NCI-H2196 (cell line): Measurements from ENCODE around the gene SHMT2.

Experiments
- DNase-seq: peaks from one replicate; lab custom pipeline; 2025; ENCODE audit not compliant: unreplicated experiment; lab: John Stamatoyannopoulos, UW

SHMT2 gene

DNA sequence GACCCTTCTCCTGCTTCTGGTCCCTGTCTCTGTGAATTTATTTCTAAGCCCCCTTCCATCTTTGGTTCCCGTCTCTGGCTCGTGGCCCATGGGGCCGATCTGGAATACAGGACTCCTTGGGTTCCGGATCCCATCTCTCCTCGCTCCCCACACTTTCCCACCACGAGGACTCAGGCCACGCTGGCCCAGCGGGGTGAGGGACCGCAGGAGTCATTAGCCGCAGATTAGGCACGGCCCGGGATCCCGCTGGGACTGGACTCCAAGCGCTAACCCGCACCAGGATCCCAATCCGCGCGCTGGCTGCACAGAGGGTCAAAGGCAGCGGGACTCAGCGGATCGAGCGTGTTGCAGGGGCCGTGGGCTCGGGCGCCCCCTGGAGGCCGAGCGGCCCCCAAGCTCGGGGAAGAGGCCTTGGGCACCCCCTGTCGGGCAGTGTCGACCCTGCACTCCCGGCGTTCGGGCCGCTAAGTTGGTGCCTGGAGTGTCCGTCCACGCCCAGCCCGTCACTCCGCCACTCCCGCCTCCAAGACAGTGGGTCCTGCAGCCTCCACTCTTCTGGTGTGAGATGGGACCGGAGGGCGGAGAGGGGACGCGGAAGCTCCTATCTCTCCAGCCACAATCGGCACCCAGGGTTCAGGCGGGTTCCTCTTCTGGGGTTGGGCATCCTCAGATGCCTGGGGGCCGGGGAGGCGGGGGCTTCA lies 9.5 kb downstream of the SHMT2 start:
- DNase-seq = peak; percentile 93

GRCh38 chr12:57239587-57240065 lies 10.1 kb downstream of the SHMT2 start:
- no peak for DNase-seq

GRCh38 chr12:57240066-57240921 lies 10.8 kb downstream of the SHMT2 start:
- DNase-seq = peak; percentile 77

GRCh38 chr12:57240926-57241401 lies 11.5 kb downstream of the SHMT2 start:
- no peak for DNase-seq

DNA sequence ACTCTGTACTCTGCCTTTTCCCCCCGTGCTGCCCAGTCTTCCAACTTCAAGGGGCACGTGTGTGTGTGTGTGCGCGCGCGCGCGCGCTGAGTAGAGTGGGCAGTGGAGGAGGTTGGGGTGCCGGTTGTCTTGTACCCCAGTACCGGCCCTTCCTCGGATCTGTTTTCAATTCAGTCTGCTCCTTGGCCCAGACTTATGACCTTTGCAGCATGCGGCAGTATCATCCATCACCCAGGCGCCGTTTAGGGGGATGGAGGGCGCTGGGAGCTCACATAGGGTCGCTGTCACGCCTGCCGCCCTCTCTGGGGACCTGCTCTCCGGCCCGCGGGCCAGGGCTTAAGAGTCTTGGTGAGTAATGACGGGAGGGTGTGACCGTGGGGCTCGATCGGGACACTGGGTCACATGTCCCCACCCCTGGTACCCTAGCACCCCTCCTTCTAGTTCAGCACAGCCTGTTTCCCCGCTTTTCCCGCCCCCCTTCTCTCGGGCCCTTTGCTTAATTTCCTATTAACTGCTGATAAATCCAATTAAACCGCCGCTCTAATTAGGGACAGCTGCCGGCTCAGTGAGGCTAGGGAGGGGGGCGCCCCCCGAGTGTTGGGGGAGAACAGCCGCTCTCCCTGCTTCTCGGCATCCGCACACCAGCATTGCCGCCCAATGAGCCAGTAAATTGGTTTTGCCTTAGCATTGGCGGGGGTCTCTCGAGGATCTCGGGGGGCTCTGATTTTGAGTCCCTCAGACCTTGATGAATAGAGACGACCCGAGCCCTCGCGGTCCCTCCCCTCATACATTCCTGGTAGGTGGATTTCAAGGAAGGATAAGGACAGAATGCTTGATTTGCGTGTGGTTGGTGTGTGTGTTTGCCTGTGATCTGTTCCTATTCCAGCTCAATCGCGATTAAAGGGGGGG lies 12.1 kb downstream of the SHMT2 start:
- no peak for DNase-seq

DNA sequence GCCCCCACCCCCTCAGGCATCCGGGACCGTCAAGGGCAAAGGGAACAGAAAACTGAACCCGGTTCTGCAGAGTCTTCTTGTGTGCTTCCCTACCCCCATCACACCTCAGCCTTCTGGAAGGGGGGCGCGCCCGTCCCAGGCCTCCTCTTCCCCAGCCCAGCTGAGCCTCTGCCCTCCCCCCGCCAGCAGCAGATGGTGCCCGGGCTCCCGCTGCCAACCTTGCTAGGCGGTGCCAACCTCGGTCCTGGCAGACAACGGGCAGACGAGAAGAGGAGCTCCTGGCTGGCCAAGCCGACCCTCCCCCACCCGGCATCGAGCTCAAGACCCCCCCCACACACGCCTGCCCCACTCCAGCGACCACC lies 12.8 kb downstream of the SHMT2 start:
- peak; percentile 86 for DNase-seq

GRCh38 chr12:57242691-57243454 lies 13.4 kb downstream of the SHMT2 start:
- DNase-seq = peak; percentile 88

GRCh38 chr12:57243521-57244311 lies 14.2 kb downstream of the SHMT2 start:
- no peak for DNase-seq

DNA sequence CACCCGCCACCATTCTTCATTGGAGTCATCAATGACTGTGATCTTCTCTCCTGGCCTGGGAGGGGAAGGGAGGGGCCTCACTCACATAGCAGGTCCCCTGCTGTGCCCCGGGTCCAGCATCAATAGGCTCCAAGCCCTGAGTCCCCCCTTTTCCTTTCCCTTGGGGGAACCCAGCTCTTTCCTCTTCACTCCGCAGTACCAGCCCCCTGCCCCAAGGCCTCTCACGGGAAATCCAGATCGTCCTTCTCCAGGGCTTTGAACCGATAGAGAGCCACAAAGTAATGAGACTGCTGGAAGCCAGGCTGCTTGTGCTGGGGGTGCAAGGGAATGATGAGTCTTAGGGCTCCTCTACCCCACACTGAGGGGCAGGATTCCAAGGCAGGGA lies 14.8 kb downstream of the SHMT2 start:
- no peak for DNase-seq

GRCh38 chr12:57247041-57247440 lies 17.5 kb downstream of the SHMT2 start:
- no peak for DNase-seq

DNA sequence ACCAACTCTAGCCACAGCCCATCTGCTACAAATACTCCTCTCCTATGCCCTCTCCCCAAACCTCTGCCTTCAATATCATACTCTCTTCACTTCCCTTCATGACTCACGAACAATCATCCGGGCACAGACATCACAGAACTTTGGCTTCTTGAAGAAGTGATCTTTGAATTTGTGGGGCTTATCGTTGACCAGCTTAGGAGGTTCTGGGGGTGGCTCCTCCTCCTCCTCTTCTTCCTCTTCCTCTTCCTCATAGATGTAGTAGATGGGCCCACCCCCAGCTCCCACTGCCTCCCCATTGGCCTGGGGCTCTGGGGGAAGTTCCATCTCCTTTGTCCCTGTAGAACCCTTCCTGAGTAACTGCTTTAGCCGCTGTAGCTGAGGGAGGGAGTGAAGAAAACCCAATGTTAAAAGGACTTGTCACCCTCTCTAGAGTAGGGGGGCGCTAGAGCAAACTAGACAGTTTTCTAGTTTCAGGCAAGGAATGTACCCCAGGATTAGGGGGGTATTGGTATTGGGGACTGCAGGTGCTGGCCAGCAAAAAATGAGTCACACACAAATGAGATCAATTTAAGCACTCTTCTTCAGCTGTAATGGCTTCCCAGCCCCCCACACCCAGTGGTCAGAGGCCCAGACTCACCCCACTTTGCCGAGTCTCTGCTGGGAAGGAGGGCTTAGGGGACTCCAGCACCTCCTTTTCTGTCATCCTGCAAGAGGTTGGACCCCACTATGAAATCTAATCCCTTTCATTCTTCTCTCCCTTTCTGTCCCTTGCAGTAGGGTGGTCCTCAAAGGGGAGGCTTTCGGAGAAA lies 19.6 kb downstream of the SHMT2 start:
- no peak for DNase-seq

- DNase-seq = no peak
Measured at GRCh38 chr12:57250541-57250940, 21.0 kb downstream of the SHMT2 start.

GRCh38 chr12:57250956-57251355 lies 21.4 kb downstream of the SHMT2 start, which contains the start of gene STAC3:
STAC3 (minus strand) TSS chr12:57251187; CDS start chr12:57249636, 1,551 bp downstream.
- DNase-seq = no peak

DNA sequence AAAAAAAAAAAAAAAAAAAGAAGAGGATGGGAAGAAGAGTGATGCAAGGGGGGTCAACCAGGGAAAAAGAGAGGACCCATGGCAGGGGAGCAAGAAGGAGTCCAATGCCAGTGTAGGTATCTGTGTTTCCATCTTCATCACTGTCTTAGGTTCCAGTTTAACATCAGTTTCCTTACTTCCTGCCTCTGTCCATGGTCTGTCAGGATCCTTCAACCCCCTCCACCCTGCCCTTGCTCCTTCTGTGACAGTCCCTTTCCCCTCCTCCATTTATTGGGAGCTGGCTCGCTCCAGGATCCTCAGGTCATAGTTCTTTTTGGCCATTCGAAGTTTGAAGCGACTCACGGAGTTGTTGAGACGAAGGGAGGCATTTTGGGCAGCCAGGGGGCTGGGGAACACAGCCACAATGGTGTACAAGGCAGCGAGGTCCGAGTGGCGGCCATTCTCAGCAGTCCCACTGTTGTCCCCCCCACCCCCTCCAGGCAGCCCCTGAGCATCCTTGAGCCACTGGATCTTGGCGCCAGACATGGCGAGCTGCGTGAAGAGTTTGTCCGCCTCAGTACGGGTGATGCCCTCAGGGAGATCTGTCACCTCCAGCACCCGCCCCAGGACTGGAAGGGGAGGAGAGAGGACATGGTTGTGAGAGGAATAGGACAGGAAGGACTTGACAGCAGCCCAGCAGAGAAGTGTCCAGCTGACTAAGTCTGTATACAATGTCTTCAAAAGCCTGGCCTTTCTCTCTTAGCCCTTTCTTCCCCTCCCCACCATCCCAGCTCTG lies 25.2 kb downstream of the SHMT2 start:
- DNase-seq = no peak

GRCh38 chr12:57255916-57256315 lies 26.4 kb downstream of the SHMT2 start:
- no peak for DNase-seq

DNA sequence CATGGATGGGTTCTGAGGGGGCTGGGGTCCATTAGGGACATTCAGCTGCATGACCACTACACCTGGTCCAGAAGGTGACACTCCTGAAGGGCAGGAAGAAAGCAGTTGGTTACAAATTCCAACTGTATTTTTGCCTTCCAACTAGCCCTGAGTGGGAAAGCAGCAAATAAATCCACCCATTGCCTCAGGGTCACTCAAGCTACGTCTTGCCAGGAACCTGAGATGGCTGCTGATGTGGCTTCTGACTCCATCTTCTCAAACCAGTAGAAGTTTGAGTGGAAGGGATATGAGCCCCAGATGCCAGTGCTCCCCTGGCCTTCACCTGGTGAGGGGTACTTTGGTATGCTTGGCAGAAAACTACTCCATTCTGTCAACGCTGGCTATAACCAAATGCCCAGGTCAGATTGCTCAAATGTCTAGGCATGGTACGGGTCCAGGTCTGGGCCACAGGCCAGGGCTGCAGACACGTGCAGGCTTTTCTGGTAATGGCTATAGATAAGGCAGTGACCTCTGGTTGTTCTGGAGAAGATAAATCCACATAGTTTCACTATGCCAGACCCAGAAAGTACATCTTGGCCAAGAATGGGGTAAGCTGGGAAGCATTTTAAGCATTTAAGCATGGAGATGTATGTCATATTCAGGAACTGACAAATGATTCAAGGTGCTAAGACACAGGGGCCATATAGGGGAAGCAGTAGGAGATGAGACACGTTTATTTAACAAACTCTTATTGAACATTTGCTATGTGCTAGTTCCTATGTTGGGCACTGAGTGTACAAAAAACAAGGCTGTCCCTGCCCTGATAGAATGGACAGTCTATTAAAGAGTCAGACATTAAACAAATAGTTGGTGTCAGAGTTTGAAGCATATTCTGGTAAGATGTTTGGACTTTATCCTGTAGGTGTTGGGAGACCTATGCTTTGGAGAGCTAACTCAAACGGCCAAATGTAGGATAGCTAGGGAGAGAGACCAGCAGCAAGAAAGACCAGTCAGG lies 29.8 kb downstream of the SHMT2 start:
- DNase-seq = peak; percentile 12

- DNase-seq = no peak
Measured at GRCh38 chr12:57260366-57260765, 30.9 kb downstream of the SHMT2 start.
